ENCODE results near the gene PPP3R1. TPM values are rescaled to one million over a fixed set of nuclear protein-coding genes. Genes with fewer than 3 reads are reported as not detected.

Gene PPP3R1
- polyA plus RNA-seq, 2 of the 4 experiments (the other 2 are of a cell fraction) = 27.3 to 55.1 TPM

- Histone ChIP-seq H3K4me2 (no peak overlapping the region), H3K27ac (no peak overlapping the region), H3K4me1 (peaks cover 51% of the 10 kb centered on the region), H3K4me3 (no peak overlapping the region), H3K9me3 (no peaks in the 10 kb centered on the region)
- TF ChIP-seq GATA3 (IDR thresholded peaks at IDR 0.05; ENCODE audit: borderline replicate concordance) (no peak), EP300 (IDR thresholded peaks at IDR 0.05) (no peak), ZC3H11A (IDR thresholded peaks at IDR 0.05) (no peak), RFX5 (IDR thresholded peaks at IDR 0.05) (no peak), CEBPB (IDR thresholded peaks at IDR 0.05) (no peak), CHD2 (IDR thresholded peaks at IDR 0.05; ENCODE audit: low read length, partially characterized antibody) (no peak), CHD4 (IDR thresholded peaks at IDR 0.05; ENCODE audit: borderline replicate concordance) (no peak), HOXB13 (CRISPR knock-in tag; IDR thresholded peaks at IDR 0.05; ENCODE audit: low read depth) (no peak), HMGXB4 (CRISPR knock-in tag; IDR thresholded peaks at IDR 0.05; ENCODE audit: borderline replicate concordance) (no peak), REST (IDR thresholded peaks at IDR 0.05) (no peak), POLR2A (IDR thresholded peaks at IDR 0.05; ENCODE audit: low read length) (no peak), RAD21 (conservative IDR thresholded peaks at IDR 0.05 in 1 of 2, IDR thresholded peaks at IDR 0.05 in 1 of 2) (no peak), MYC (IDR thresholded peaks at IDR 0.05; ENCODE audit: borderline replicate concordance, low read length) (no peak), HES2 (IDR thresholded peaks at IDR 0.05) (no peak), CBX2 (IDR thresholded peaks at IDR 0.05; ENCODE audit: borderline replicate concordance, low read depth) (no peak)
- TF ChIP-seq, protein P1, sequence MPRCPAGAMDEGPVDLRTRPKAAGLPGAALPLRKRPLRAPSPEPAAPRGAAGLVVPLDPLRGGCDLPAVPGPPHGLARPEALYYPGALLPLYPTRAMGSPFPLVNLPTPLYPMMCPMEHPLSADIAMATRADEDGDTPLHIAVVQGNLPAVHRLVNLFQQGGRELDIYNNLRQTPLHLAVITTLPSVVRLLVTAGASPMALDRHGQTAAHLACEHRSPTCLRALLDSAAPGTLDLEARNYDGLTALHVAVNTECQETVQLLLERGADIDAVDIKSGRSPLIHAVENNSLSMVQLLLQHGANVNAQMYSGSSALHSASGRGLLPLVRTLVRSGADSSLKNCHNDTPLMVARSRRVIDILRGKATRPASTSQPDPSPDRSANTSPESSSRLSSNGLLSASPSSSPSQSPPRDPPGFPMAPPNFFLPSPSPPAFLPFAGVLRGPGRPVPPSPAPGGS (IDR thresholded peaks at IDR 0.05) = no peak
- no peak; a peak in 1 of 6 replicates for ATAC-seq
- no peak for DNase-seq (ENCODE audit: low read depth in 1 of 2, low spot score in 1 of 2)
- 73% methylated on average over 4 of the region's 4 CpGs for WGBS (ENCODE audit: missing lambda C conversion rate)
- ChIA-PET POLR2A (no interaction called here), CTCF (interaction anchor here (0.9 to 1.8 kb wide), 7 partner anchors 8 to 114 kb away, joined by 3 to 7 read pairs (median 5); partner anchors contain the start of gene PNO1)
- no peak for FAIRE-seq
Measured at GRCh38 chr2:68236103-68236734, 16.1 kb downstream of the PPP3R1 start.

- TF ChIP-seq ZNF302 (CRISPR knock-in tag; IDR thresholded peaks at IDR 0.05) = no peak
- TF ChIP-seq ELK1 (IDR thresholded peaks at IDR 0.05; ENCODE audit: low read depth, low read length) = no peak
- no peak for TF ChIP-seq MAZ (IDR thresholded peaks at IDR 0.05; ENCODE audit: borderline replicate concordance, low read depth, low read length)
- TF ChIP-seq CBX8 (IDR thresholded peaks at IDR 0.05) = no peak
- no peak for TF ChIP-seq NFE2L2 (conservative IDR thresholded peaks at IDR 0.05; ENCODE audit: low read length)
- no peak for TF ChIP-seq EHF (CRISPR knock-in tag; IDR thresholded peaks at IDR 0.05)
- no peak for TF ChIP-seq FOSB (CRISPR knock-in tag; IDR thresholded peaks at IDR 0.05)
- no peak for TF ChIP-seq GATA3 (IDR thresholded peaks at IDR 0.05; ENCODE audit: borderline replicate concordance)
- no peak for TF ChIP-seq MAFK (IDR thresholded peaks at IDR 0.05; ENCODE audit: partially characterized antibody)
- TF ChIP-seq BHLHE40 (IDR thresholded peaks at IDR 0.05; ENCODE audit: low read depth, low read length) = no peak
- TF ChIP-seq ESRRA (IDR thresholded peaks at IDR 0.05; ENCODE audit: borderline replicate concordance, low read length) = no peak
- Histone ChIP-seq H3K27ac (no peak overlapping the region), H3K4me2 (no peak overlapping the region), H3K9me3 (no peaks in the 10 kb centered on the region), H3K4me3 (no peak overlapping the region), H3K4me1 (peaks cover 60% of the 10 kb centered on the region)
- no peak for DNase-seq (ENCODE audit: low read depth in 1 of 2, low spot score in 1 of 2)
- 95% methylated on average over 1 of the region's 1 CpG for WGBS (ENCODE audit: missing lambda C conversion rate)
- FAIRE-seq = no peak
- no peak for ATAC-seq
- CTCF ChIA-PET = interaction anchor here (1.2 to 2.9 kb wide), 3 partner anchors 9 to 27 kb away, joined by 3 to 11 read pairs (median 5); no protein-coding TSS in a partner anchor
- POLR2A ChIA-PET = no interaction called here
Measured at GRCh38 chr2:68235090-68235489, 17.2 kb downstream of the PPP3R1 start.
